Pancreas (tissue), 10 donors: Measurements from ENCODE around the gene STK11. TPM values are rescaled to one million over a fixed set of nuclear protein-coding genes. Genes with fewer than 3 reads are reported as not detected.

Experiments used
- ATAC-seq, 4 donors: fragments of 200-7000 bp; cut with Tn5 transposase; one replicate each; pipeline versions ENCODE4 v1.8.0 to v1.9.1; 2020; ENCODE audit warnings: mild to moderate bottlenecking in 4 of 4, moderate library complexity in 4 of 4
- DNase-seq, 6 donors: peaks; one replicate each; pipeline ENCODE4 v3.0.0-alpha.2; 2020
- FAIRE-seq: peaks from 2 replicates; lab custom pipeline; 2012; peaks lifted over from hg19 to GRCh38; lab: Jason Lieb, UNC
- H3K27ac ChIP-seq, 4 donors: fragments of 200-600 bp; sonication (generic); 1 replicate in 3 of 4; 2 replicates in 1 of 4; pipeline versions ENCODE4 v1.5.0 to v1.8.0; 2020
- H3K27me3 ChIP-seq, 4 donors: fragments of 200-600 bp; one replicate each; pipeline ENCODE4 v1.8.0; 2021
- H3K36me3 ChIP-seq, 3 donors: fragments of 200-600 bp; sonication (generic) in 1 of 3; one replicate each; pipeline versions ENCODE4 v1.5.0 to v1.8.0; 2020 to 2021
- H3K4me1 ChIP-seq, 3 donors: fragments of 200-600 bp; one replicate each; pipeline ENCODE4 v1.8.0; 2021
- H3K4me3 ChIP-seq, 4 donors: fragments of 200-600 bp; sonication (generic) in 2 of 4; one replicate each; pipeline versions ENCODE4 v1.5.0 to v1.8.0; 2020 to 2021
- H3K9me3 ChIP-seq, 4 donors: fragments of 200-600 bp; one replicate each; pipeline ENCODE4 v1.8.0; 2021
- WGBS, 2 donors: extraction: QIAGEN DNeasy Blood & Tissue Kit; methylation state at CpG; one replicate each; pipeline ENCODE4 v1.1.7; 2013; 5-methylcytosine and 5-hydroxymethylcytosine counted together
- intact Hi-C, 3 donors: fragments of 100-400 bp; cut with DNase I; formaldehyde crosslinking; loops; one replicate each; pipeline versions ENCODE4 v1.11.1 to v1.14.2; 2022
- polyA plus RNA-seq, 2 donors: library from polyadenylated mRNA; stranded (reverse); fragments of 200-250 nt; gene quantifications; one replicate each; pipeline ENCODE4 v1.2.3, GENCODE V29; 2013
- total RNA-seq, 6 donors: library from RNA; stranded (reverse); fragmentation: NEBNext Ultra II Directional in 4 of 6; extraction: Animal tissue kit (Norgen Biotek cat#: 25700) in 4 of 6; gene quantifications; one replicate each; pipeline versions ENCODE4 v1.2.1 to v1.2.4, GENCODE V29; 2021 to 2023
- TF ChIP-seq, protein P1 (sequence below), 4 donors: fragments of 200-600 bp; sonication (generic) in 3 of 4; IDR thresholded peaks; one replicate each; pipeline versions ENCODE4 v1.5.0 to v1.8.0; 2021; ENCODE audit warnings: antibody characterized with exemption in 4 of 4
- donor health status: healthy with polysubstance abuse.
- donor health status: DM: no; HTN: no; CAD: no; lungs with moderate emphysema.
- donor health status: DM: no; HTN: no; CAD: no.
- donor health status: control.
- donor health status: control.
- donor health status: Bipolar disorder and iron deficiency.
- donor health status: DM: yes; HTN: yes; CAD: no.
- donor health status: DM: no; HTN: no; CAD: no.
- donor health status: DM: no; HTN: no; CAD: no.
- donor health status: DM: yes; HTN: yes; CAD: no.

The STK11 gene
- total and polyA plus RNA-seq, 8 donors: 20.1 to 62.2 (median 24.8) TPM

DNA sequence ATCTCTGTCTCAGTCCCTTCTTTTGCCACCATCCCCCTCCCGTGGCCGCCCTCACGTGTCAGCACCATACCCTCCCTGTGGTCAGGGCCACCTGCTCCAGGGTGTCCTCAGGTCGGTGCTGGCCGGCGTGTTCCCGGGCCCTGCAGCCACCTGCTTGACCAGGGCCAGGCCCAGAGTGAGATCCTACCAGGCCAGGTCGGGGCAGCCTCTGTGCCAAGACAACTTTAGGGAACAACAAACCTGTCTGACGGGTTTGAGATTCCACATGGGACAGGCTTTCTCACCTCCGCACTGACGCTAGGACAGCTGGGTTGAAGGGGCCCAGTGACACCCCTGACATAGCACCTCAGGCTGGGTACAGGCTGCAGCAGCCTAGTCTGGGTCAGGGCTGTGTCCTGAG lies 24.0 kb upstream of the STK11 start:
- H3K4me1 ChIP-seq: peaks cover 6 to 20% (median 6%) of the 10 kb centered on the region in 3 donors
- TF ChIP-seq, protein P1, sequence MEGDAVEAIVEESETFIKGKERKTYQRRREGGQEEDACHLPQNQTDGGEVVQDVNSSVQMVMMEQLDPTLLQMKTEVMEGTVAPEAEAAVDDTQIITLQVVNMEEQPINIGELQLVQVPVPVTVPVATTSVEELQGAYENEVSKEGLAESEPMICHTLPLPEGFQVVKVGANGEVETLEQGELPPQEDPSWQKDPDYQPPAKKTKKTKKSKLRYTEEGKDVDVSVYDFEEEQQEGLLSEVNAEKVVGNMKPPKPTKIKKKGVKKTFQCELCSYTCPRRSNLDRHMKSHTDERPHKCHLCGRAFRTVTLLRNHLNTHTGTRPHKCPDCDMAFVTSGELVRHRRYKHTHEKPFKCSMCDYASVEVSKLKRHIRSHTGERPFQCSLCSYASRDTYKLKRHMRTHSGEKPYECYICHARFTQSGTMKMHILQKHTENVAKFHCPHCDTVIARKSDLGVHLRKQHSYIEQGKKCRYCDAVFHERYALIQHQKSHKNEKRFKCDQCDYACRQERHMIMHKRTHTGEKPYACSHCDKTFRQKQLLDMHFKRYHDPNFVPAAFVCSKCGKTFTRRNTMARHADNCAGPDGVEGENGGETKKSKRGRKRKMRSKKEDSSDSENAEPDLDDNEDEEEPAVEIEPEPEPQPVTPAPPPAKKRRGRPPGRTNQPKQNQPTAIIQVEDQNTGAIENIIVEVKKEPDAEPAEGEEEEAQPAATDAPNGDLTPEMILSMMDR (IDR thresholded peaks at IDR 0.05): no peak
- no peaks in the 10 kb centered on the region for H3K27me3 ChIP-seq
- peak overlapping the region; percentile 23 to 84 (median 66) for H3K27ac ChIP-seq
- FAIRE-seq (no peak), DNase-seq (peak; percentile 67 to 87 (median 76)), ATAC-seq (peak; percentile 79 to 85 (median 81))
- 18 to 23% methylated on average over 11 of the region's 11 CpGs for WGBS, 2 donors
- no peaks in the 10 kb centered on the region for H3K9me3 ChIP-seq
- no peak overlapping the region for H3K4me3 ChIP-seq
- intact Hi-C loops: no loop called here
- H3K36me3 ChIP-seq: no peaks in the 10 kb centered on the region

DNA sequence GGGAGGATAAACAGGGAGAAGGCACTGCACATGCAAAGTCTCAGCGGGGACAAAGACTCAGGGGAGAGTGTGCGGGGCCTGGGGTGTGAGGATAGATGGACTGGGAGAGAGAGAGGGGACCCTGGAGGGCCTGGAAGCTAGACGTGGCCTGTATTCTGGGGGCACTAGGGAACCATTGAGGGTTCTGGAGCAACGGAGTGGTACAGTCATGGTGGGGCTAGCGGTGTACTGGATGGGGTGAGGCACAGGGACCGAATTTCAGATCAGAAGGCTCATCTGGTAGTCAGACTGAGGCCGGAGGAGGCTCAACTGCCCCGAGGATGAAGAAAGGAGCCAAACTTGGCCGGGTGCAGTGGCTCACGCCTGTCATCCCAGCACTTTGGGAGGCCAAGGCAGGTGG lies 23.5 kb upstream of the STK11 start:
- TF ChIP-seq, protein P1 (IDR thresholded peaks at IDR 0.05): no peak
- FAIRE-seq: no peak
- Histone ChIP-seq H3K9me3 (no peaks in the 10 kb centered on the region), H3K4me1 (peaks cover 6 to 20% (median 6%) of the 10 kb centered on the region in 3 donors), H3K27me3 (no peaks in the 10 kb centered on the region), H3K4me3 (no peak overlapping the region), H3K36me3 (no peaks in the 10 kb centered on the region), H3K27ac (peak overlapping the region; percentile 23 to 84 (median 66))
- intact Hi-C loops: no loop called here
- WGBS, 2 donors: 93% methylated on average over 10 of the region's 10 CpGs
- DNase-seq: no peak
- ATAC-seq: no peak

- H3K4me3 ChIP-seq: no peak overlapping the region
- H3K27me3 ChIP-seq: no peaks in the 10 kb centered on the region
- peaks cover 6 to 20% (median 6%) of the 10 kb centered on the region in 3 donors for H3K4me1 ChIP-seq
- WGBS, 2 donors: 93% methylated on average over 11 of the region's 11 CpGs; no CpG with 5 or more reads in 1 of the 2 donors
- H3K36me3 ChIP-seq: no peaks in the 10 kb centered on the region
- intact Hi-C loops: no loop called here
- no peaks in the 10 kb centered on the region for H3K9me3 ChIP-seq
- DNase-seq (no peak), ATAC-seq (no peak), FAIRE-seq (no peak)
- peak overlapping the region in 1 of 4 donors; percentile 84 for H3K27ac ChIP-seq
- TF ChIP-seq, protein P1 (IDR thresholded peaks at IDR 0.05): no peak
Observed at GRCh38 chr19:1182727-1183126, 22.9 kb upstream of the STK11 start.

- H3K27me3 ChIP-seq: no peaks in the 10 kb centered on the region
Observed at GRCh38 chr19:1183543-1184172, 21.9 kb upstream of the STK11 start.

More at GRCh38 chr19:1183543-1184172, 21.9 kb upstream of the STK11 start:
- no peaks in the 10 kb centered on the region for H3K9me3 ChIP-seq
- H3K4me1 ChIP-seq: peaks cover 6 to 20% (median 6%) of the 10 kb centered on the region in 3 donors
- H3K27ac ChIP-seq: peak overlapping the region in 2 of 4 donors; percentile 80 to 84
- DNase-seq: peak in 1 of 6 donors; percentile 68
- FAIRE-seq: no peak
- H3K36me3 ChIP-seq: no peaks in the 10 kb centered on the region
- intact Hi-C loops: no loop called here
- 74 to 77% methylated on average over 19 of the region's 19 CpGs for WGBS, 2 donors
- H3K4me3 ChIP-seq: no peak overlapping the region
- TF ChIP-seq, protein P1 (IDR thresholded peaks at IDR 0.05): no peak
- ATAC-seq: peak in 3 of 4 donors; percentile 50 to 59 (median 58)
